CD4-positive, alpha-beta T cell (primary cell): ENCODE measurements around the gene CNTN4. TPM values are rescaled to one million over a fixed set of nuclear protein-coding genes. Genes with fewer than 3 reads are reported as not detected.
"Not testable (repeated sequence)": the region's sequence is repeated elsewhere in the genome, so short reads cannot be mapped to it uniquely, and the experiment has no call there.

Experiments used
- ATAC-seq: fragments of 200-7000 bp; cut with Tn5 transposase; one replicate; pipeline ENCODE4 v1.10.0; 2022; ENCODE audit warnings: mild to moderate bottlenecking; ENCODE audit not compliant: poor library complexity
- CTCF ChIA-PET: fragments of 350-600 bp; sonication (Branson Sonifier 250); formaldehyde crosslinking; loops from one replicate; lab custom pipeline; 2021; ENCODE audit warnings: antibody characterized with exemption, inconsistent platforms; lab: Charles Lee
- POLR2A ChIA-PET: fragments of 350-600 bp; sonication (Branson Sonifier 250); formaldehyde crosslinking; loops from one replicate; lab custom pipeline; 2021; ENCODE audit warnings: antibody characterized with exemption, inconsistent platforms; lab: Charles Lee
- DNase-seq, 14 experiments: peaks; one replicate each; pipeline ENCODE4 v3.0.0-alpha.2; 2013 to 2020; ENCODE audit warnings: mixed read lengths in 2 of 14
- H3K27ac ChIP-seq, 2 donors: one replicate each; pipeline versions ENCODE4 v1.5.1 to v1.7.0; 2013; ENCODE audit warnings: low read length in 2 of 2, low read depth in 1 of 2, mild to moderate bottlenecking in 1 of 2
- H3K27me3 ChIP-seq, 2 experiments: 1 replicate in 1 of 2; 2 replicates in 1 of 2; pipeline versions ENCODE4 v1.6.1 to v1.7.0; 2013; ENCODE audit warnings: low read length in 2 of 2, control low read depth in 1 of 2, mild to moderate bottlenecking in 1 of 2, moderate library complexity in 1 of 2; ENCODE audit not compliant: insufficient read depth in 2 of 2, control insufficient read depth in 1 of 2
- H3K36me3 ChIP-seq: one replicate; pipeline ENCODE4 v1.6.1; 2013; ENCODE audit warnings: low read length, control low read depth; ENCODE audit not compliant: insufficient read depth
- H3K4me1 ChIP-seq: one replicate; pipeline ENCODE4 v1.6.1; 2013; ENCODE audit warnings: low read length, control low read depth; ENCODE audit not compliant: insufficient read depth
- H3K4me3 ChIP-seq: one replicate; pipeline ENCODE4 v1.5.1; 2013; ENCODE audit warnings: mild to moderate bottlenecking, low read length, moderate library complexity
- H3K9me3 ChIP-seq, 2 experiments: 1 replicate in 1 of 2; 2 replicates in 1 of 2; pipeline versions ENCODE4 v1.6.1 to v1.7.0; 2013; ENCODE audit warnings: low read length in 2 of 2, mild to moderate bottlenecking in 2 of 2, control low read depth in 1 of 2, moderate library complexity in 1 of 2; ENCODE audit not compliant: control insufficient read depth in 1 of 2, insufficient read depth in 1 of 2
- H3K27ac Mint-ChIP-seq: one replicate; pipeline ENCODE4 v1.8.0; 2020; ENCODE audit warnings: mixed read lengths
- H3K27me3 Mint-ChIP-seq: one replicate; pipeline ENCODE4 v1.8.0; 2021; ENCODE audit warnings: mixed read lengths
- H3K36me3 Mint-ChIP-seq: one replicate; pipeline ENCODE4 v1.8.0; 2021; ENCODE audit warnings: low read depth, mixed read lengths
- H3K4me1 Mint-ChIP-seq: one replicate; pipeline ENCODE4 v1.8.0; 2021; ENCODE audit warnings: low read depth, mixed read lengths
- H3K4me3 Mint-ChIP-seq: one replicate; pipeline ENCODE4 v1.8.0; 2020; ENCODE audit warnings: mild to moderate bottlenecking, mixed read lengths
- H3K9me3 Mint-ChIP-seq: one replicate; pipeline ENCODE4 v1.8.0; 2020; ENCODE audit warnings: mixed read lengths
- CTCF ChIP-seq: fragments of 200-600 bp; IDR thresholded peaks from one replicate; pipeline ENCODE4 v1.8.0; 2022; ENCODE audit warnings: antibody characterized with exemption, mild to moderate bottlenecking
- intact Hi-C, 2 experiments: fragments of 100-400 bp; cut with DNase I in 1 of 2; cut with micrococcal nuclease in 1 of 2; formaldehyde crosslinking; loops; one replicate each; pipeline versions ENCODE4 v1.15.1 to v1.9.0; 2023 to 2025; cut with DNase I, micrococcal nuclease
- total RNA-seq, 174 experiments: library from RNA in 2 of 174; stranded (reverse) in 2 of 174; gene quantifications; one replicate each; pipeline ENCODE4 v1.2.3 and lab custom pipeline; 2021 to 2026

Gene CNTN4
- total RNA-seq, 2 experiments from 2014 or later: not detected

GRCh38 chr3:2078821-2079220 lies 19.8 kb upstream of the CNTN4 start:
- no peak overlapping the region for H3K27ac ChIP-seq
- Mint-ChIP-seq H3K27ac (no peak overlapping the region), H3K9me3 (peaks cover 5% of the 10 kb centered on the region), H3K4me3 (no peak overlapping the region), H3K36me3 (no peaks in the 10 kb centered on the region), H3K27me3 (no peaks in the 10 kb centered on the region), H3K4me1 (no peaks in the 10 kb centered on the region)
- H3K9me3 ChIP-seq: no peaks in the 10 kb centered on the region
- intact Hi-C loops: no loop called here
- ChIA-PET CTCF (no interaction called here), POLR2A (no interaction called here)
- no peaks in the 10 kb centered on the region for H3K4me1 ChIP-seq
- no peaks in the 10 kb centered on the region for H3K27me3 ChIP-seq
- ATAC-seq (no peak), DNase-seq (no peak)
- no peak overlapping the region for H3K4me3 ChIP-seq
- no peak for TF ChIP-seq CTCF
- no peaks in the 10 kb centered on the region for H3K36me3 ChIP-seq

- no peak overlapping the region for H3K4me3 ChIP-seq
- no peak for DNase-seq
- POLR2A ChIA-PET: no interaction called here
- no peak overlapping the region for H3K27ac ChIP-seq
- TF ChIP-seq CTCF: no peak
- no peaks in the 10 kb centered on the region for H3K27me3 ChIP-seq
- H3K4me1 ChIP-seq: no peaks in the 10 kb centered on the region
- Mint-ChIP-seq H3K27me3 (no peaks in the 10 kb centered on the region), H3K4me1 (no peaks in the 10 kb centered on the region), H3K9me3 (peaks cover 8% of the 10 kb centered on the region), H3K27ac (no peak overlapping the region), H3K4me3 (no peak overlapping the region), H3K36me3 (no peaks in the 10 kb centered on the region)
- intact Hi-C loops: no loop called here
- peaks cover 0 to 4% of the 10 kb centered on the region in 2 experiments for H3K9me3 ChIP-seq
- CTCF ChIA-PET: no interaction called here
- no peak for ATAC-seq
- H3K36me3 ChIP-seq: no peaks in the 10 kb centered on the region
Observed at GRCh38 chr3:2082871-2083480, 15.7 kb upstream of the CNTN4 start.

GRCh38 chr3:2083558-2083957 lies 15.1 kb upstream of the CNTN4 start:
- intact Hi-C loops, CTCF ChIA-PET, POLR2A ChIA-PET: not testable (repeated sequence)

More at GRCh38 chr3:2083558-2083957, 15.1 kb upstream of the CNTN4 start:
- not testable (repeated sequence) for H3K36me3 ChIP-seq, H3K27ac Mint-ChIP-seq, H3K27me3 ChIP-seq, H3K4me3 Mint-ChIP-seq, ATAC-seq, H3K9me3 Mint-ChIP-seq, H3K4me1 Mint-ChIP-seq, H3K9me3 ChIP-seq, H3K27me3 Mint-ChIP-seq, H3K4me3 ChIP-seq, H3K27ac ChIP-seq, DNase-seq, H3K4me1 ChIP-seq, H3K36me3 Mint-ChIP-seq
